HPDE6-E6E7 (cell line): ENCODE data around the gene KRTAP12-2.

Experiments
- DNase-seq: peaks from one replicate; pipeline ENCODE4 v3.0.0; 2011; ENCODE audit warnings: missing footprints; ENCODE audit errors: extremely low spot score

Gene KRTAP12-2

DNA sequence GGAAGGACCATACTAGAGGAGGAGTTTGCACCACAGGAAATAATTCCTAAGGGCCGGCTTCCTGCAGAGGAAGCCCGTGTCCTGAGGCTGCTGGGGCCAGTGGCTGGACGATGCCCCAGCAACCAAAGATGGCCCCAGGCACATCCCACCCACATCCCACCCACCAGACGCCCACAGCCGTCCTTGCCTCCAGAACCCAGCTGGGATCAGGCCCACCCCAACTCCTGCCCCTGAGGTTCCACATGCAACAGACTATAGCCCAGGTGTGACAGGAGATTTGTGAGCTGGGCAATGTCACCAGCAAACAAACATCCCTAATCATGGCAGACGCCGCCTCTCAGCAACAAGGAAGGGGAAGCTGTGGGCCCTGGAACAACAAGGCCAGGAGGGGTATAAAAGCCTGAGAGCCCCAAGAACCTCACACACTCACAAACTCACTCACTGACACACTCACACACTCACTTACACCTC lies 40.0 kb downstream of the KRTAP12-2 start, which contains the start of gene KRTAP10-9:
Gene KRTAP10-9, plus strand, starts transcription at position 421 of the 471 bp plus-strand sequence. CDS start 79 bp downstream, outside the sequence.
- no peak for DNase-seq

DNA sequence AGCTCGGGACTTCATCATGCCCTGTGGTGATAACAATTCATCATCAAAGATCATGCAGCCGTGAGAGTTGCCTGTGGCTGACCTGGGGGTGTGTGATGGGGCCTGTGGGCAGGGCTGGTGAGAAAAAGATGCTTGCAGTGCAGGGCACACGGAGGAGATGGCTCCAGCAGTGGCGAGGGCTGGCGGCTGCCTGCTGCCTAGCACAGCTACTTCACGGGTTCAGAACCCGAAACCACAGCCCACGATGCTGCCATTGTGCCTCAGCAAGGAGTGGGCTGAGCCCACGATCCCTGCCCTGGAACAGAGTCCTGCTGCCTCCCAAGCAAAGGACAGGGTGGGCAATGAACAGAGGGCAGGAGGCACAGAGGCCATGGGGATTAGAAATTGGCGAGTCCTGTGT lies 40.5 kb downstream of the KRTAP12-2 start:
- no peak for DNase-seq

DNA sequence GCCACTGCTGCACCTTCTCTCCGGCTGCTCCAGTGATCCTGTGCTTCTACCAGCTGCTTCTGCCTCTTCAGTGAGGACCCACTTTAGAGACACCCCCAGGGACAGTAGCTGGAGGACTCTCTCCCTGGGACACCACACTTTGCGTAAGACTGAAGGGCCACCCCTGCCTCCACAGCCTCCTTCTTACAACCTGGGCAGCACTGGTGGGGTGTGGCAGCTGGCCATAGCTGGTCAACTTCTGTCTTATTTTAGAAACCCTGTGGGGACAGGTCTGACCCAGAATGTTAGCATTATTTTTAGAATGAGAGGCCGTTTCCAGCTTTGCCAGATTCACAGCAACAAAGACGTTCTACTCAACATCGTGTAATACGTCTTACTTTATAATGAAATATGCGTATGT lies 41.0 kb downstream of the KRTAP12-2 start:
- DNase-seq = no peak

DNA sequence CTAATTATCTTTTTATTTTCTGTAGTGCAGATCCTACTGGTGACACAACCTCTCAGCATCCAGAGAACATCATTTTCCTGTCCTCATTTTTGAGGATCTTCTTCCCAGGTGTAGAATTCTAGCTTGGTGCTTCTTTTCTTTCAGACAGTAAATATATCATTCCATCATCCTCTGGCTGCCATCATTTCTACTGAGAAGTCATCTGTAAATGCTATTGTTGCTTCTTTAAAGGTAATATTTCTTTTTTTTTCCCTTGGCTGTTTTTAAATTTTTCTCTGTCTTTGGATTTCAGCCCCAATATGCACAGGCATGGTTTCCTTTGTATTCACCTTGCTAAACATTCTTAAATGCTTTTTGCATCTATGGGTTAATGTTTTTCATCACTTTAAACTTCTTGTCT lies 43.2 kb downstream of the KRTAP12-2 start:
- DNase-seq = no peak

DNA sequence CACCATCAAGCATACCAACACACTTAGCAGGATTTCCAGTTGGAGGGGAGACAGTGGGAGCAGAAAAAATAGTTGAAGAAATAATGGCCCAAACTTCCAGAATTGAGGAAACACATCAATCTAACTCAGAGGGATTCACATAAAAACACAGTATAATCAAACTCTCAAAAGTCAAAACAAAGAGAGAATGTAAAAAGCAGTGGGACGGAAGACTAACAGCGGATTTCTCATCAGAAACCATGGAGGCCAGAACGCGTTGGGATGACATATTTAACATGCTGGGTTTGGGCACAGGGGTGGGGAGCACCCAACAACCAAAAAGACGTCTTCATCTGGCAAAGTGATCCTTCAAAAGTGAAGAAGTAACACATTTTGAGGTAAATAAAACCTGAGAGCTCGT lies 46.8 kb downstream of the KRTAP12-2 start:
- DNase-seq = no peak

DNA sequence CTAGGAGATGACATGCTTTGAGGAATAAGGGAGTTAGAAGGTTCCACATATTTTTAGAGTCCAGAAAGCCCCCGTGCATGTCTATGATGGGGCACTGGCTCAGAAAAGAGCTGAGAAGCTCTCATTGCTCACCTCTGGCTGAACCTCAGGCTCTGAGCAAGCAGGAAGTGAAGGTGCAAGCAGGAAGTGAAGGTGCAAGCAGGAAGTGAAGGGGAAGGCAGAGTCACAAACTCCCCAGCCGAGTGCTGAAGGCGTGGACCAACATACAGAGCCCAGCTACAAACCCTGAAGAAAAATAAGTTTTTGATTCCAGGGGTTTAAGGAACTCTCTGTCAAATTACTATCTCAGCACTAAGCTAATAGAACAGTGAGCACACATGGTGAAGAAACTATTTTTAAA lies 47.8 kb downstream of the KRTAP12-2 start:
- no peak for DNase-seq

DNA sequence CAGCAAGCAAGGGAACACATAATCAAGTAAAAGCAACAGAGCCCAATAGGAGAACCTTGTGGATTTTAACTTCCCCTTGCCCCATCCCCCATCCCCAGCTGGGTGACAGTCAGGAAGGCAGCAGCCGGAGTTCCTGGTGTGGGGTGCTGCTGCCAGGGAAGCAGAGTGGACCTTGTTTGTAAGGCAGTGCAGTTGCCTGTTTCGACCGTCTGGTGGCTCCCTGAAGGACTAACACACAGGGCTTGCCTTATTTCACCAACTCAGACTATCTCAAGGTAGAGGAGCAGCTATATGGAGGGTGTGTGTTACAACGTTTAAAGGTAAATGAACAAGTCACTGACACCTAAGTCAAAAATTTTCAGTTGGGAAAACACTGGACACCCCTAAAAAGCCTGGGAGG lies 48.2 kb downstream of the KRTAP12-2 start:
- DNase-seq = no peak

DNA sequence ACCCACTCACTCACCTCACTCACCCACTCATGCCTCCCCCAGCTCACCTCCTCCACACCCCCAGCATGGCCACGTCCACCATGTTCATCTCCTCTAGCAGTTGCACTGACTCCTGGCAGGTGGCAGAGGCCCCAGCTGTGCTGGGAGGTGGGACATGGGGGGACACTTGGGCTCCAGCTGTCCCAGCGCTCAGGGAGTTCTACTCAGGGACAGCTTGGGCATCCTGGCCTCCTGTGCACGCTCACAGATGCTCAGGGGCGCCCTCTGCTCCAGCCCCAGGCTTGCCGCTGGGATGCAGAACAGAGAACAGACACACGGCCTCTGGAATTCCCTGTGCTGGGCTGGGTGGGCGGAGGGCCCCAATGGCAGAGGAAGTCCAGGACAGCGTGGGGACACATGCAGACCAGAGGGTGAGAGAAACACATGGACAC lies 49.6 kb downstream of the KRTAP12-2 start:
- no peak for DNase-seq

DNA sequence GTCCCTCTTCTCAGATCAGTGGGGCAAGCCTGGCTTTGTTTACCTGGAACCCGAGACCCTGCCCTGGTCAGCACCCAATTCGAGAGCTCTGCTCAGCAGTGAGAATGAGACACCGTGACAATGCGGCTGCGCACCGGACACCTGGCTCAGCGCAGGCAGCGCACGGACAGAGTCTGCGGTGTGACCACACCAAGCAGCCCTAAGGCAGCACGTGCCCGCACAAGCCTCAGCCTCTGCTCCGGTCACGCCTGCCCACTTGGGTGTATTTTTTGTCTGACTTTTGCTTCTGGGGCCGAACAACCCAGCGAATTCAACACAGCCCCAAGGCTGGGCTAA lies 50.2 kb downstream of the KRTAP12-2 start:
- no peak for DNase-seq
